LHCN-M2 (cell line): Measurements from ENCODE around the gene LZTS3. TPM values are rescaled to one million over a fixed set of nuclear protein-coding genes. Genes with fewer than 3 reads are reported as not detected.
A peak's percentile ranks its signal among the peaks of the same experiment; 100 is the strongest.

Experiments used
- DNase-seq: peaks from one replicate; pipeline ENCODE4 v3.0.0-alpha.2; 2012; ENCODE audit warnings: low read depth
- total RNA-seq: library from RNA; depleted of rRNA; stranded (reverse); fragments of >200 nt; gene quantifications from 2 replicates; pipeline ENCODE4 v1.2.3, GENCODE V29; 2014

The LZTS3 gene
- total RNA-seq, 1 experiment from 2014 or later, result 6.7 TPM

DNA sequence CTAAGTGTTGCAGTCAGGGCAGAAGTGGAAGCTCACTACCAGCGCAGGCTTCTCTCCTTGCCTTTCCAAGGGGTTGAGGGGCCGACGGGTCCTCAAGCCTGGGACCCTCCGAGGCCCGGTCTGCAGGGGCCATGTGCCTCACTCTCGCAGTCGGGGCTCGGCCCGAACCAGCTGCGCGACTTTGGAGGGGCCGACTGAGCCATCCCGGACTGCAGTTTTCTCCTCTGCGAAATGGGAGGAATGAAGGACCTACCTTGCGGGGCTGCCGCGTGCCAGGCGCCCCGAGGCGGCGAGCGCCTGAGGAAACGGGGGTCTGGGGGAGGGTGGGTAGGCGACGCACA, 5.6 kb downstream of the LZTS3 start:
- DNase-seq, result no peak

DNA sequence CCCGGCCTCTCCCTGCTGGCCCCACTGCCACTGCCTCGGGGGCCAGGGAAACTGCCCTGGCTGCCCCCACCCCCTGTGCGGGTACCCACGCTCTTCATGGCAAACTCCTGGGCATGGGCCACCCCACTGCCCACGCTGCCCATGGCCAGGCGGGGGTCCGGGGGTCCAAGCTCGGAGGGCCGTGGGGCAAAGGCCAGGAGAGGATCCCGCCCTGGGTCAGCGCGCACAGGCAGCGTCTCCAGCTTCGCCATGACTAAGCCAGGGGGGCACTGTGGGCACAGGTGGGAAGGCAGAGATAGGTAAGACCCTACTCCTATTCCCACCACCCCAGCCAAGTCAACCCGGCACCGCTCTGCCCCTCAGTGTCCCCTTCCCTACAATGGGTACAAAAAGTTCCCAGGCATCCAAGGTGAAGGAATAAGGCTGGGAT, 6.4 kb downstream of the LZTS3 start:
- no peak for DNase-seq

DNA sequence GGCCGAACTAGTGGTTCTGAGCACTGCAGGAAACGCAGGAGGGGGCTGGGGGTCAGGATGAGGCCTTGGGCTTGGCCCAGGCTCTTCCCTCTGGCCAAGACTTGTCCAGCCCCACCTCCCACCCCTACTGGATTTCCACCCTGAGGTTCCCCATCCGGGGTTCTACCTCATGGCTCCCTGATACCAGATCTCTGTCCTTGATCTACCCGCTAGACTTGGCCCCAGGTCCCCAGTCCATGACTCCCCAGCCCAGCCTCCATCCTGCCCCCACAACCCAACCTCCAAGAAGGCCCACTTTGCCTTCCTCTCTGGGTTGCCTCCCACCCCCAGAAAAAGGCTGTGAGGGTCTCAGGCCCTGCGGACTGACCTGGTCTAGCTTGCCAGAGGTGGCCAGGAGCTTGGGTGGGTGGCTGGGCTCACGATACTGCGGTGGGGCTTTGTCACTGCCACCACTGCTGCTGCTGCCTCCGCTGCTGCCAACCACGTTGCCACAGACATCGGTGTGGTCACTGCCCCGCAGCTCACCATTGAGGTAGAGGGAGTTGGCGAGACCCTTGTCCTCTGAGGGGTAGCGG, 6.9 kb downstream of the LZTS3 start:
- DNase-seq, result no peak

DNA sequence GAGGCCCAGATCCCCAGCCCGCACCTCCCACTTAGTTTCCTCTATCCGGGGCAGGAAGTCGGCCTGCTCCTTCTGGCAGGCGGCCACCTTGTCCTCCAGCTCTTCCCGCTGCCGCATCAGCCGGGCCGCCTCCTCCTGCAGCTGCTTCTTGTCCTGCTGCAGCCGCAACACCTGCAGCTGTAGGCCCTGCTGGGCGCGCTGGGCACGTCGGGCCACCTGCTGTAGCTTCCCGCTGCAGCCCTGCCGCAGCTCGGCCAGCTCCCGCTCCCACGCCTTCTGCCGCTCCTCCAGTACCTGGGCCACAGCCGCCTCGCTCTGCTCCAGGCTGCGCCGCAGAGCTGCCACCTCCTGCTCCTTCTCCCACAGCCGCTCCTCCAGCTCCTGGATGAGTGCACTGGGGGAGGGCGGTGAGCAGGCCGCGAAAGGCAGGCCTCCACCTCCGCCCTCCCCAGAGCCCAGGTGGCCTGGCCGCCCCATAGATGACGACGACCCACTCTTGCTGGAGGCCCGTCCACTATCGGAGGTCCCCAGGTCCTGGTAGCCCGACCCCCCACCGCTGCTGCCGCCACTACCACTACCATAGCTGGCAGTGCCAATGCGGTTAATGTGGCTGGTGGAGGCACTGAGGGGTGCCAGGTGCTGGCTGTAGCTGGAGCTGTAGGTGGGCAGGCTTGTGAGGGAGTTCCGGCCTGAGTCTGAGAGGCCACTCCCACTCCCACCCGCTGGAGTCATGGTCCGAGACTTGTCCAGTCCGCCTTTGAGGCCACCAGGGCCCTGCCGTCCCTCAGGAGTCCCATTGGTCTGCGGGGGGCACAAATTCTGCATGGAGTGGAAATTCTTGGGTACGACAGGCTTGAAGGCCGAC, 7.6 kb downstream of the LZTS3 start:
- peak; percentile 15 for DNase-seq

DNA sequence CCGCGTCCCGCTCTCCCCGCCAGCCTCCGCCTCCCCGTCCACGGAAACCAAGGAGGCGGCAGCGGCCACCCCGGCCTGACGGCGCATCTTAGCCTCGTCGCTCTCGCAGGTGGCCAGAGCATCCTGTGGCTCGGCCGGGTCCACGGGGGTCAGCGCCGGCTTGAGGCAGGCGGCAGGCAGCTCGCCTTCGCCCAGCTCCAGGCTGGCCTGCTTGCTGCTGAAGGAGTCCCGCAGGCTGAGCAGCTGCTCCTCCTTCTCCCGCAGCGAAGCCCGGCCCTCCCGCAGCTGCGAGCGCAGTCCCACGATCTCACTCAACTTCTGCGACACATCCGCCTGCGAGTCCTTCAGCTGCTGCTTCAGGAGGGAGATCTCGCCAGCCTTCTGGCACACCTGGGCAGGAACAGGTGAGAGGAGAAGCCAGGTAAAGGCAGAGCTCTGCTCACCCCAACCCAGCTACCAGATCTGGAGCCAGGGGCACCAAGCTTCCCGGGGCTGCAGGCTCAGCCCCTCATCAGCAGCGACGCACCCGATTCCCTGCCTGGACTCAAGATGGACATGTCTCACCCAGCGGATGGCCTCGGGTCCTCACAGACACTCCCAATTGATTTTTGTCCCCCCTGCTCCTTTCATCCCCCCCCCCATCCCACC, 8.5 kb downstream of the LZTS3 start:
- no peak for DNase-seq

DNA sequence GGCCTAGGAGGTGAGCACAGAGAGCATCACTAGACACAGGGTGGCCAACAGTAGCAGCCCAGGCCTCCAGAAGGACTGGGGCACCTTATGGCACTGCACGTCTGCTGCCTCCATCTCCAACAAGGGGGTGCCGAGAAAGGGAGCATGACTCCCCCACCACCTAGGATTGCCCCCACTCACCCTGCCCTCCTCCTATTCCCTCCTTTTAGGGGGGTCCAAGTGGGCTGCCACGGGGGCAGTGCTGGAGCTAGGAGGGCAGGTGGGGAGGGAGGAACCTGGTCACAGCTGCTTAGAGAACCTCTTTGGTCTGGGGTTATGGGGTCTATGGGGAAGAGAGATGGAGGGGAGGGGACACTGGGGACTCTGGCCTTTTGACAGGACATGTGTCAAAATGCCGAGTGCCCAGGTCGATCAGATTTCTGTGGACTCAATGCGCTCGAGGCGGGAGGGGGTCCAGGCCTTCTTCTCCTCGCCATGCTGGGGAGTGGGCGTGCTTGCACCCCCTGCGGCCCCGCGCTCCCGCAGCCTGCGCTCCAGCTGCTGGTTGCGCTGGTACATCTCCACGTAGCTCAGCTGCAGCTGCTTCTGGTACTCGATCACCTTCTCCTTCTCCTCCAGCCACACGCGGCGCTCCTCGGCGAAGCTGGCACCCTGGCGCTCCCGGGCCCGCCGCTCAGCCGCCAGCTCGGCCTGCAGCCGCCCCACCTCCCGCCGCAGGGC, 9.1 kb downstream of the LZTS3 start:
- DNase-seq, result no peak

DNA sequence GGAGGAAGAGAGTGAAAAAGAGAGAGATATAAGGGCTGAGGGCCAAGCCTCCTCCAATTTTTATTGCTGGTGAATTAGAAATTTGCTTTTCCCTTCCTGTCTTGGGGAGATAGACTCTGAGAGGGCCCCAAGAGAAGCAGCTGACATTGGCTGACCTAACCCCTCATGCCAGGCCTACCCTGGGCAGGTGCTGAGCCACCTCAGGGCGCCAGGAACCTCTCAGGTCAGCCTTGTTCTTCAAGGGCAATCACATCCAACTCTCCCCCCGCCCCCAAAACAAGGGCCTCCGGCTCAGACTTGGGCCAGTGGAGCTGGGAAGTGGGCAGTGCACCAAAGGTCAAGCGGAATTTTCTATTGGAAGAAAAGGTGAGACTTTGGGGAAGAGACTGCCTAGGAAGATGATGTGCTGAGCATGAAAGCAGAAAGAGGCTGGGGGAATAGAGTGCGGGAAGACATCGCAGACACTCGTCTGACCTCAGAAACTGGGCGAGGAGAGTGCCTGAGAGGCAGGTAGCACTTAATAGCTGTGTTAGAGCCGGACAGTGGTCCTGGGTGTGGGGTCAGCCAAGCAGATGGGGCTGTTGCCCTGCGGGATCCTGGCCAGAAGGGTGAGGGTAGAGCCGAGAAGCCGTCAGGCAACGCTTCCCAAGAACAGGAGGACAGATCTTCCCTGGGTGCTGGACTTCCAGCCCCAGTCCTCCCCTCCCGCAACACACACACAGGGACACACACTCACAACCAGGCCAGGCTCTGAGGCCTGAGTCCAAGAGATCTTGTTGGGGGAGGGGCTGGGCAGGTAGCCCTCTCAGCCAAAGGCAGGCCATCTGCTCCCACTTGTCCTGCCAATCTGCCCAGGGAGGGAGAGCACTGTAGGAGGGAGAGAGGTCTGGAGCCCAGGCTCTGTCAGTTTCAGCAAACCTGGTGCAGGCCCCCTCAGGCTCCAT, 10.0 kb downstream of the LZTS3 start:
- DNase-seq, result no peak

DNA sequence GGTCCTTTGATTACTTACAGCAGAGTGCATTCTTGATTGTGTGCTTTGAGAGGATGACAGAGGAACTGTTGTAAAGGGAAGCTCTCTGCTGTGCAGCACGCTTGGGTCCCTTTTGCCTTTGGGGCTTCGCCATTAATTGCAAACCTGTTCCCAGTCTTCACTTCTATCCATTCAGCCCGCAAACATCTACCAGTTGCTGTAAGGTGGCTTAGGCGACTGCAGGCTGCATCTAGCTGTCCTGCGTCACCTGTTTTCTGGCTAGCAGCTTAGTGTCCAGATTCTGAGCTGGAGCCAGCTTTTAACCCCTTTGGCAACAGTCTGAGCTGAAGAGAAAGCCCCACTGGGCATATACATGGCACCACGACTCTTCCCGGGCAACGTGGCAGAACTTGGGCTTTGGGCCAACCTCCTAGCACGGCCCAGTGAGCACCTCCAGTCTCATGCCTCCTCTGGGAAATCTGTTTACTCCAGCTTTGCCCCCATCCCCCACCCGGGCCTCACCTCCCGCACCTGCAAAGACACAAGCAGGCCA, 11.2 kb downstream of the LZTS3 start:
- DNase-seq, result no peak

DNA sequence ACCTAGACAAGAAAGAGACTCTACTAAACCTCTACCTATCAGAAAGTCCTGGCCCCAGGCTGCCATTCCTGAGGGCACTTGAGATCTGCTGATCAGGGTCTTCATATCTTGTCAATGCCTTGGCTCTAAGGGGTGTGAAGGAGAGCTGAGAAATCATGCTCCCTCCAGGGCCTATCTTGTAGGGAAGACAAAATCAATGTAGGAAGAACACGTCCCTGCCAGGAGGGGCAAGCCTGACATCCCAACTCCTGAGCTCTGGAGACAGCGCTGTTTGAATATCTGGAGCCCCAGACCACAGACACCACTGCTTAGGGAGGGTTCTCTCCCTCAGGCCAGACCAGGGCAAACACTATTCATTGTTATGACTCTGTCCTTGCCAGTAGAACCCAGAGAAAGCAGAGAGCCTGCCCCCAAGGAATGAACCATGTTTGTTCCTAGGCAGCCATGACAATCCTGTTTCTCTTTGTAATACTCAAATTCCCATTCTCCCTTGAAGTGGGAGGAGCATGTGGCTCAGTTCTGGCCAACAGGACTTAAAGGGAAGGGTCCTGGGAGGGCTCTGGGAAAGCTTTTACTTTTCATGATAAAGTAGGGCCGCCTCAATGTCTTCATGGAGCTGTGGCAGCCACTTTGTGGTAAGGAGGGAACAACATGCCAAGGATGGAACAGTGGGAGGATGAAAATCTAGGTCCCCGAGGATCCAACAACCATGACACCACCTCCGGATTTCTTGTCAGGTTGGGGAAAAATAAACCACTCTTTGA, 11.9 kb downstream of the LZTS3 start:
- no peak for DNase-seq

DNA sequence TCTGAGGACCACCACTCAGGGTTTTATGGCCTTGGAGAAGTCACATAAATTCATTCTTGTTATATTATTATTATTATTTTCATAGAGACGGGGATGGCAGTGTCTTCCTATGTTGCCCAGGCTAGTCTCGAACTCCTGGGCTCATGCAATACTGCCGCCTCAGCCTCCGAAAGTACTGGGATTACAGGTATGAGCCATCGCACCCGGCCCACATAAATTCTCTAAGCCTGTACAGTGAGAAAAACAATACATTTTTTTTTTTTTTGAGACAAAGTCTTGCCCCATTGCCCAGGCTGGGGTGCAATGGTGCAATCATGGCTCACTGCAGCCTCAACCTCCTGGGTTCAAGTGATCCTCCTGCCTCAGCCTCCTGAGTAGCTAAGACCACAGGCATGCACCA, 12.9 kb downstream of the LZTS3 start:
- DNase-seq, result no peak

DNA sequence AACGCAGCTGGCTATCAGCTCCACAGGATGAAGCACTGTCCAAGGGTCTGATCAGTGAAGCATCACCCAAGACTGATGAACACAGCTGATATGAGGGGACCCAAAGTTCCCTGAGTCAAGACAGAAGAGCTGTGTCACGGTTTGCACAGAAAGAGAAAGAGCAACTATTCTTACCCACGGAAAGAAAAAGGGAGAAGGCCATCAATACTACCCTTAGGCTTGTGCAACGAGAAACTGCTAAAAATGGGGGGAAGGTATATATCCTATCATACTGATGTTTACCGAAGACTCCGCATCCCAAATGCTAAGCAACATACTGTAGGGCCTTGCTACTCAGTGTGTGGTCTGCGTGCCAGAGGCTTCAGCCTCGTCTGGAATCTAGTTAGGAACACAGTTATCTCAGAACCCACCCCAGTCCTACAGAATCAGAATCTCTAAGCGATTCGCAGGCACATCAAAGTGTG, 14.3 kb downstream of the LZTS3 start:
- peak; percentile 22 for DNase-seq

DNA sequence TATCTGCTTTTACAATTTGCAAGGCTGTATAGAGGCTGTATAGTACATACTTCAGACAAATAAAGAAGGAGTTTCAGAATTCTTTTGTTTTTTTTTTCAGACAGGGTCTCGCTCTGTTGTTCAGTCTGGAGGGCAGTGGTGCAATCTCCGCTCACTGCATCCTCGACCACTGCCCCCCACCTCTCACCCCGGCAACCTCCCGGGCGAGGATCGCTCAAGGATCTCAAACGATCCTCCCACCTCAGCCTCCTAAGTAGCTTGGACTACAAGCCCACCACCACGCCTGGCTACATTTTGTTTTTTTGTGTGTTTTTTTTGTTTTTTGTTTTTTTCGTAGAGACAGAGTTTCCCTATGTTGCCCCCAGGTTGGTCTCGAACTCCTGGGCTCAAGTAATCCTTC, 15.5 kb downstream of the LZTS3 start:
- DNase-seq, result no peak

DNA sequence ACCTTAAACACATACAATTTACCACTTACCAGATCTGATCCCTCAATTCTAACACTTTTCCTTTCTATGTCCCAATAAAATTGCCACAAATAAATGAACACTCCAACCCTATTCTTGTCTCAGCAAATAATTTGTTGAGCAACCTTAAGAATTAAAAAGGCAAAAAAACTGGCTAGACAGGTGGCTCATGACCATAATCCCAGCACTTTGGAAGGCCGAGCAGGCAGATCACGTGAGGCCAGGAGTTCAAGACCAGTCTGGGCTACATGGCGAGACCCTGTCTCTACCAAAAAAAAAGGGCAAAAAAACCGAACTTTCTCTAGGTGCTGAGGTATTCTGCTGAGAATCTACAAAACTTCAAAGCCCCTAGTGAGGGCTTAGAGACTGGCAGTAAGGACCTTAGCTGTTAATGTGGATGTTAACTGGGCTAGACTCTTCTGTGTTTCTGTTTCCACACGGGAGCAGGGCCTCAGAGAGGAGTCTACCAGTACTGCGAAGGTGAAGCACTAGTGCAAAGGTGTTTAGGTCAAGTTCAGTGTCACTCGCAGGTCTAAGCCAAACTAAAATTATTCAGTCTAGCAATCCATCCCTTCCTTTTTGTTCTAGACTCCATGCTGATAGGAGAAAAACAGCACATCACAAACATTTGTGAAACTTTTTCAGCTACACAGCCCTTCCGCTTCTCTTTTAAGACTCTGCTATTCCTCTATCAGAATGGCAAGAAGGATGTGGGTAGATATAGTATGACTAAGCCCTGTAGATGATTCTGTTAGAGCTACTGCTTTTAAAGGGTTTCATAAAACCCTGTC, 16.3 kb downstream of the LZTS3 start:
- DNase-seq, result no peak

DNA sequence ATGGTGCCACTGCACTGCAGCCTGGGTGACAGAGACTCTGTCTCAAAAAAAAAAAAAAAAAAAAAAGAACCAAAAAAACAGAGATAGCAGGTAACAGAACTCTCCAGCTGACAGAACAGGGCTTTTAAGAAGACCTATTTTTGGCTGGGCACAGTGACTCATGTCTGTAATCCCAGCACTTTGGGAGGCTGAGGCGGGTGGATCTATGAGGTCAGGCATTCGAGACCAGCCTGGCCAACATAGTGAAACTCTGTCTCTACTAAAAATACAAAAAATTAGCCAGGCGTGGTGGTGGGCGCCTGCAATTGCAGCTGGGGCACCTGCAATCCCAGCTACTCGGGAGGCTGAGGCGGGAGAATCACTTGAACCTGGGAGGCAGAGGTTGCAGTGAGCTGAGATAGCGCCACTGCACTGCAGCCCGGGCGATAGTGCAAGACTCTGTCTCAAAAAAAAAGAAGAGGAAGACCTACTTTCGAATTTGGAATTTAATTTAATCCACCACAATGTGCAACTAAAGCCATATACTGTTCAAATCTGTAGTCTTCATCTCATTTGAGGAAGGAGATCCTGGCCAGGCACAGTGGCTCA, 21.2 kb downstream of the LZTS3 start:
- peak; percentile 67 for DNase-seq

DNA sequence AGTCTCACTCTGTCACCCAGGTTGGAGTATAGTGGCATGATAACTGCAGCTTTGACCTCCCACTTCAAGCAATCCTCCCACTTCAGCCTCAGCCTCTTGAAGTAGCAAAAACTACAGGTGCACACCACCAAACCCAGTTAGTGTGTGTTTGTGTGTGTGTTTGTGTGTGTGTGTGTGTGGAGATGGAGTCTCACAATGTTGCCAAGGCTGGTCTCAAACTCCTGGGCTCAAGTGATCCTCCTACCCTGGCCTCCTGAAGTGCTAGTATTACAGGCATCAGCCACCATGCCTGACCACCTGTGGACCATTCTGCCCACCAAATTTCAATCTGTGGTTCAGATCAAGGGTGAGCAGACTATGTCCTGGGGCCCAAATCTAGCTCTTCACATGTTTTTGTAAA, 22.4 kb downstream of the LZTS3 start:
- DNase-seq, result no peak

DNA sequence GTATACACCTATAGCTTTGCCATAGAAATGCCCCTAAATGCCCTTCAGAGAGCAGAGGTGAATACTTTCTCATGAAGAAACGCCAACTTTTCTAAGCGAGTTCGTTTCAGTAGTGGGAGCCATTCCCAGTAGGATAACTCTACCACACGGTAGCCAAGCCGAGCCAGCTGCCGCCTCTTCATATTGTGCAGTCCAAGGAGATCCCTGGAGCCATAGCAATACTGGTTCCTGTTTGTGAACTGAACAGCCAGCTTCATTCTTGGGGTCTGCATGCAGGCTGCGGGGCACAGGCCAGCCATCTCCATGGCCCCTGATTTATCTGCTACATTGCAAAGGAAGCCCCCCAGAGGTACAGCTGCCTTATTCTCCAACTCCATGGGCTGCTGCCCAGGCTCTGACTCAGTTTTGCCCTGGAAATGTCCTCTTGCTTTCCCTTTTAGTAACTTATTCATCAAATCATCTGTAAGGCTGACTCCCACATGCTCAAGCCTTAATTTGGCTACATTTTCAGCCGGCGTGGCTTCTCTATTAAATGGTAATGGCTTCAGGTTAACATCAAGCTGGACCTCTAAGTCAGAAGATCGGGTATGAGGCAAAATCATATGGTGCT, 26.5 kb downstream of the LZTS3 start:
- no peak for DNase-seq

DNA sequence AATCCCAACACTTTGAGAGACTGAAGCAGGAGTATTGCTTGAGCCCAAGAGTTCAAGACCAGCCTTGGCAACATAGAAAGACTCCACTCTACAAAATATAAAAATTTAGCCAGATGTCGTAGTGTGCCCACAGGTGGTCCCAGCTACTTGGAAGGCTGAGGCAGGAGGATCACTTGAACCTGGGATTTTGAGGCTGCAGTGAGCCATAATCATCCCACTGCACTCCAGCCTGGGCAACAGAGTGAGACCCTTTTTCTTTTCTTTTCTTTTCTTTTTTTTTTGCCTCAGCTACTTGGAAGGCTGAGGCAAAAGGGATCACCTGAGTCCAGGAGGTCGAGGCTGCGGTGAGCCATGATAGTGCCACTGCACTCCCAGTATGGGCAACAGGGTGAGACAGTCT, 31.6 kb downstream of the LZTS3 start:
- DNase-seq, result no peak

DNA sequence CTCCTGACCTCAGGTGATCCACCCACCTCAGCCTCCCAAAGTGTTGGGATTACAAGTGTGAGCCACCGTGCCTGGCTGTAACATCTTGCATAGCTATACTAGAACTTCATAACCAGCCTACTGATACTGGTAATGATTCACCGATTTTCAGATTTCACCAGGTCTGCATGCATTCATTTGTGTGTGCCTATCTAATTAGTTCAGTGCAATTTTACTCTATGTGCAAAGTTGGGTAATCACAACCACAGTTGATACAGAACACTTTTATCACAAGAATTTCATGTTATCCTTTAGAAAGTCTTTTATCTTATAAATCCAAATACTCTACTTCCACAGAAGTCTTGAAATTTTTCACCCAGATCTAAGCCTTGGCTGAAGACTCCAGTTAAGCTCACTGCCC, 35.9 kb downstream of the LZTS3 start:
- no peak for DNase-seq
